IPS-20b (cell line): Measurements from ENCODE around the gene KCNE1.
"Not testable (repeated sequence)": the region's sequence is repeated elsewhere in the genome, so short reads cannot be mapped to it uniquely, and the experiment has no call there.

ENCODE experiments used
- H3K27ac ChIP-seq: one replicate; pipeline ENCODE4 v1.5.1; 2013; ENCODE audit warnings: low read length
- H3K27me3 ChIP-seq: 2 replicates; pipeline ENCODE4 v1.6.1; 2013; ENCODE audit warnings: mild to moderate bottlenecking, low read length, inconsistent platforms; ENCODE audit not compliant: insufficient read depth
- H3K36me3 ChIP-seq: 2 replicates; pipeline ENCODE4 v1.6.1; 2013; ENCODE audit warnings: low read depth, mild to moderate bottlenecking, inconsistent platforms, low read length, moderate library complexity; ENCODE audit not compliant: insufficient read depth
- H3K4me1 ChIP-seq: 2 replicates; pipeline ENCODE4 v1.6.1; 2013; ENCODE audit warnings: mild to moderate bottlenecking, control low read depth, inconsistent platforms, low read length, moderate library complexity; ENCODE audit not compliant: insufficient read depth
- H3K4me3 ChIP-seq: 2 replicates; pipeline ENCODE4 v1.5.1; 2013; ENCODE audit warnings: mild to moderate bottlenecking, low read length, inconsistent platforms
- H3K9ac ChIP-seq: 2 replicates; pipeline ENCODE4 v1.6.1; 2013; ENCODE audit warnings: low read depth, mild to moderate bottlenecking, inconsistent platforms, low read length, moderate library complexity
- H3K9me3 ChIP-seq: 2 replicates; pipeline ENCODE4 v1.6.1; 2013; ENCODE audit warnings: mild to moderate bottlenecking, low read depth, low read length, inconsistent platforms; ENCODE audit not compliant: insufficient read depth

KCNE1 gene

DNA sequence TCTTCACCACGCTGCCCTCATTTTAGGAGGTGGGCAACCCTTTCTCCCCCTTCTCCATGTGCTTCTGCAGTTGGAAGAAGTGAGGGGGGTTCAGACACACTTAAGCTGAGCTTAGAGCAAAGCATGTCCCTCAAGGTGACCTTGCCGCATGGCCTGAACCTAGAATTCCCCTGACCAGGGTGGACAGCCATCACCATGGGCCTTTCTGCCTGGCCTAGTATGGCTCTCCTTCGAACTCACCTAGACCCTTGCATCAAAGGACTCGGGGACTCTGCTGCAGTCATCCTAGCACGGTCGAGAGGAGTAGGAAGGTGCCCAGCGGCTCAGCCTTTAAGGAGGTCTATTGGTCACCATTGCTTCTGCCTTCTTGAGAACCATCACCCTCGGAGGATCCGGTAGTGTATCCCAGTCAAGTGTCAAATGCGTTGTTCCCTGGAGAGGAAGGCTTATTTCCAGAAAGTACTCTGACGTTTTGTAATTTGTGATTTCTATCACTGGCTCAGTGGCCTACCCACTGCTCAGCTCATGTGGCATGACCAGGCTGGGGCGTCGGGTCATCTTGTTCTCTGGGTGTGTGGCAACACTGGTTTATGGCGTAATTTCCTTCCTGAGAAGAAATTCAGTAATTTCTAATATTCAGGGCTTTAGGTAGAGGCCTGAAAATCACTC, at the start of gene KCNE1:
KCNE1 (minus strand) TSS at position 424 of the 669 bp plus-strand sequence. CDS start 62,576 bp downstream, outside the sequence.
- Histone ChIP-seq H3K4me3 (no peak within 1 kb of the TSS), H3K4me1 (no peaks in the 10 kb centered on the region), H3K27me3 (no peaks in the 10 kb centered on the region), H3K9ac (no peak within 1 kb of the TSS), H3K9me3 (no peaks in the 10 kb centered on the region), H3K27ac (no peak within 1 kb of the TSS), H3K36me3 (no peaks in the 10 kb centered on the region)

DNA sequence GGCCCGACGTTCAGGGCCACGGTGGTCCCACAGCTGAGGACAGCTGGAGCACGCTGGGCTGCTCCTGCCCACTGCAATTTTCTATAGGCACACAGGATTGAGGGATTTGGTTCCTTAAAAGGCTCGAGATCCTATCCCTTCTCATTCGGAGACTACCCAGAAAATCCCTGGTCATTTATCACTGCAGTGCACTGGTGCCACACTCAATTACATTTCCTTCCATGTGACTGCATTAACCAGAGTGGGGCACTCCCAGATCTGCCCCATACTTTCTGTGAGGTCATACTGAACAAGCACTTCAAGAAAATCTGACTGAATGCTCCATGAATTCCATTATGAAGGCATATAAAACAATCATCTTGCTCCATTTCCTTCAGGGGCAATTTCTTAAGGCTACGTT, 49.8 kb upstream of the KCNE1 start:
- no peak overlapping the region for H3K4me3 ChIP-seq
- no peaks in the 10 kb centered on the region for H3K9me3 ChIP-seq
- no peak overlapping the region for H3K27ac ChIP-seq
- H3K4me1 ChIP-seq = no peaks in the 10 kb centered on the region
- no peaks in the 10 kb centered on the region for H3K27me3 ChIP-seq
- H3K36me3 ChIP-seq = no peaks in the 10 kb centered on the region
- H3K9ac ChIP-seq = no peak overlapping the region

DNA sequence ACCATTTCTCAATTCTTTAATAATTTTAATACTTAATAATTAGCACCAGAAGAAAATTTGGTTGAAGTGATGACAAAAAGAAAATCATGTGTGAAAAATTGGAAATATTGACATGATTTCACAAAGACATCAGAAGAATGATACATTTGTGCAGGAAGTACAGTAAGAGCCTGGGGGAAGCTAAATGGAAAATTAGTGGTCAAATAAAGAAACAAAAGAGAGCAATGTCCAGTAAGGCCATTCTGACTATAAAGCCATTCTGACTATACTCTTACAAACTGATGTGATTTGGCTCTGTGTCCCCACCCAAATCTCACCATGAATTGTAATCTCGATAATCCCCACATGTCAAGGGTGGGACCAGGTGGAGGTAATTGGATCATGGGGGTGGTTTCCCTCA, 48.6 kb upstream of the KCNE1 start:
- Histone ChIP-seq H3K9ac (no peak overlapping the region), H3K27ac (no peak overlapping the region)

DNA sequence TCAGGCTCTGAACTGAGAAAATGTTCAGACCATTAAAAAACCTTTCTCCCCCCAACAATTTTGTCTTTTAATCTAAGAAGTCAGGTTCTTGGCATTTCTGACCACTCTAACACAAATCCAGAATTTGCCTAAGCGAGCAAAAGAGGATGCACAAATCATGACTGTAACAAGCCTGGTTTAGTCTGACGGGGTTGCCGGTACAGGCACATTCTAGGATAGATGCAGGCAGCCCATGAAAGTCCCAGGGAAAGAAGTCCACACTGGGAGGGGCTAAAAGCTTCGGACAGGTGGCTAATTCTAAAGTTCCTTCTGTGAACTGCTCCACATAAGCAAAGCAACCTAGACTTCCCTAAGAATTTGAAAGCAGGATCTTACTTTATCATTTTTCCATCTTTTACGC, 48.0 kb upstream of the KCNE1 start:
- Histone ChIP-seq H3K36me3 (no peaks in the 10 kb centered on the region), H3K4me1 (no peaks in the 10 kb centered on the region), H3K4me3 (no peak overlapping the region), H3K9me3 (peaks cover 2% of the 10 kb centered on the region), H3K27ac (no peak overlapping the region), H3K27me3 (no peaks in the 10 kb centered on the region), H3K9ac (no peak overlapping the region)

More for the DNA sequence above, 48.6 kb upstream of the KCNE1 start:
- no peaks in the 10 kb centered on the region for H3K4me1 ChIP-seq
- no peaks in the 10 kb centered on the region for H3K27me3 ChIP-seq
- H3K36me3 ChIP-seq = no peaks in the 10 kb centered on the region
- H3K9me3 ChIP-seq = no peaks in the 10 kb centered on the region
- H3K4me3 ChIP-seq = no peak overlapping the region

DNA sequence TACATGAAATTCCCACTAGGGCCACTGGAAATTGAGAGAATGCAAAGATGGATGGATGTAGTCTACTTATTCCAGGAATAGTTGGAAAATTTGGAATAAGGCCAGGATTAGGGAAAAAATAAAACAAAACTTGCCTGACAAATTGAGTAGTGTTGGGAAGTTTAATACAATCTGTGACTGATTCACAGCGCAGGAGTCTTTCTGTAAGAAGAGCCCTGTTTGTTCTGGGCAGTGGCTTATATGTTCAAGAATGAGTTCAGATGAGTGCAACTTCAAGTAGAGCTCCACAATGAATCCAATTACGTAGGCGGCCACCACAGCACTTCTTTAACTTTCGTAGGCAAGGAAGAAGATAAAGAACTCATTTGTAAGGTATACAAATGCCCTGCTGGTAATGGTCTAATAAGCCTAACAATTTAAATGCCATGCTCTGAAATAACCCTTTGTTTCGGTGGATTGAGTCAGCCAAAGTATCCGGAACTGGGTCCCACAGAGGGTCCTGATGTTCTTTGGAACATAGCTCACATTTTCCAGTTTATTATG, 47.1 kb upstream of the KCNE1 start:
- Histone ChIP-seq H3K27ac (no peak overlapping the region), H3K36me3 (no peaks in the 10 kb centered on the region), H3K4me1 (no peaks in the 10 kb centered on the region), H3K9ac (no peak overlapping the region), H3K9me3 (peaks cover 5% of the 10 kb centered on the region), H3K4me3 (no peak overlapping the region), H3K27me3 (no peaks in the 10 kb centered on the region)

DNA sequence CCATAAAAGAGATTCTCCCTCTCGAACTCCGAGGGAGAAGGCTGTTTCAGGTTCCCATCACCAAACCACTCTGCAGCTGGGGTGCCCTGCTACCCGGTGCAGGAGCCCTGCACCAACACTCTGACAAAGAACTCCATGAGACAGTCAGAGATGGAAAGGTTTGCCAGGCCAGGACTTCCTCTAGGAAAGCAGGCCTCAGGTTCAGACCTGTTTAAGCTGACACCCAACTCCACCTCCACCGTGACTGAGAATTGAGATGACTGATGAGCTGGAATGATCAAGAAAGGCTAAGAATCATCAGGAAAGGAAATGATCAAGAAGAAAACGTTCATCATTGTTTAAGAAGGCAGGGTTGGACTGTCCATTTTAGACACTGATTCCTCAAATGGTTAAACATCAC, 46.2 kb upstream of the KCNE1 start:
- Histone ChIP-seq H3K27me3 (no peaks in the 10 kb centered on the region), H3K27ac (no peak overlapping the region), H3K4me3 (no peak overlapping the region), H3K9me3 (peaks cover 5% of the 10 kb centered on the region), H3K36me3 (no peaks in the 10 kb centered on the region), H3K4me1 (no peaks in the 10 kb centered on the region), H3K9ac (no peak overlapping the region)

DNA sequence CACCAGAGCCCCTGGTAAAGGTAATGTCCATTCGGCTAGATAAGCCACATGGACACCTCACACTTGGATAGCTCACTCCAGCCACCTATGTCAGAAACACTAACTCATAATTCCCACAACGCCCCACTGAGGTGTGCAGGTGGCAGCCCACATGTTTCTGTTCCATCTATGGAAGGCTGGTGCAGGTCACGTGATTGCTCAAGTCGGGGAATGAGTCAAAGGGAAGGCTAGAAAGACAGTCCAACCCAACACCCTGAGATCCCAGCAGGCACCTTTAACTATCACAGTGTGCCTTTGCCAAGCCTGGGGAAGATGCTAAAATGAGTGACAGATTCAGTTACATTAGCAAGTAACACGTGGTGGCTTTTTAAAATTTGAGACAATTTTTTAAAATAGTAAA, 45.3 kb upstream of the KCNE1 start:
- Histone ChIP-seq H3K9me3 (peaks cover 5% of the 10 kb centered on the region), H3K4me3 (no peak overlapping the region), H3K36me3 (no peaks in the 10 kb centered on the region), H3K27me3 (no peaks in the 10 kb centered on the region), H3K27ac (no peak overlapping the region), H3K4me1 (no peaks in the 10 kb centered on the region), H3K9ac (no peak overlapping the region)

DNA sequence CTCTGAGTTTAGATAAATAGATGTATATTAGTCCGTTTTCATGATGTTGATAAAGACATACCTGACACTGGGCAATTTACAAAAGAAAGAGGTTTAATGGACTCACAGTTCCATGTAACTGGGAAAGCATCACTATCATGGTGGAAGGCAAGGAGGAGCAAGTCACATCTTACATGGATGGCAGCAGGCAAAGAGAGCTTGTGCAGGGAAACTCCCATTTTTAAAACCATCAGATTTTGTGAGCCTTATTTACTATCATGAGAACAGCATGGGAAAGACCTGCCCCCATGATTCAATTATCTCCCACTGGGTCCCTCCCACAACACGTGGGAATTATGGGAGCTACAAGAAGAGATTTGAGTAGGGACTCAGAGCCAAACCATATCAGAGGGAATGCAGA, 42.7 kb upstream of the KCNE1 start:
- H3K36me3 ChIP-seq, H3K9ac ChIP-seq, H3K9me3 ChIP-seq, H3K4me3 ChIP-seq, H3K27me3 ChIP-seq, H3K4me1 ChIP-seq, H3K27ac ChIP-seq: not testable (repeated sequence)

DNA sequence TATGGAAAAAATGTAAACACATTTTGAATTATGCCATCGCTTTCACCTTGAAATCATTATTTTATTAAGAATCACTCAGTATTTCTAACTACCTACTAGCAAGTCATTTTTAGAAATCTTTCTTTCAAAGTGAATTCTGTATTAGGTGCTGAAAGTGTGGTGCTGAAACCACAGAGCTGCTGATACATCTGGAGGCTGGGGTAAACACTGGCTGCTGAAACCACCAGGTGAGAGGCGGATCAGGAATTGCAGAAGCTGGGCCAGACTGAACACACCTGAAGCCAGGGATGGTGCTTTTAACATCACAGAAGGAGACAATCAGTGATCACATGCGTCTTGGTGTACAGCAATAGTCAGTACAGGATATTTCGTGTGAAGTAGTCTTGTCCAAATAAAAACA, 42.2 kb upstream of the KCNE1 start:
- Histone ChIP-seq H3K9ac (no peak overlapping the region), H3K27ac (no peak overlapping the region), H3K9me3 (peaks cover 5% of the 10 kb centered on the region), H3K4me3 (no peak overlapping the region), H3K27me3 (no peaks in the 10 kb centered on the region), H3K36me3 (no peaks in the 10 kb centered on the region), H3K4me1 (no peaks in the 10 kb centered on the region)

DNA sequence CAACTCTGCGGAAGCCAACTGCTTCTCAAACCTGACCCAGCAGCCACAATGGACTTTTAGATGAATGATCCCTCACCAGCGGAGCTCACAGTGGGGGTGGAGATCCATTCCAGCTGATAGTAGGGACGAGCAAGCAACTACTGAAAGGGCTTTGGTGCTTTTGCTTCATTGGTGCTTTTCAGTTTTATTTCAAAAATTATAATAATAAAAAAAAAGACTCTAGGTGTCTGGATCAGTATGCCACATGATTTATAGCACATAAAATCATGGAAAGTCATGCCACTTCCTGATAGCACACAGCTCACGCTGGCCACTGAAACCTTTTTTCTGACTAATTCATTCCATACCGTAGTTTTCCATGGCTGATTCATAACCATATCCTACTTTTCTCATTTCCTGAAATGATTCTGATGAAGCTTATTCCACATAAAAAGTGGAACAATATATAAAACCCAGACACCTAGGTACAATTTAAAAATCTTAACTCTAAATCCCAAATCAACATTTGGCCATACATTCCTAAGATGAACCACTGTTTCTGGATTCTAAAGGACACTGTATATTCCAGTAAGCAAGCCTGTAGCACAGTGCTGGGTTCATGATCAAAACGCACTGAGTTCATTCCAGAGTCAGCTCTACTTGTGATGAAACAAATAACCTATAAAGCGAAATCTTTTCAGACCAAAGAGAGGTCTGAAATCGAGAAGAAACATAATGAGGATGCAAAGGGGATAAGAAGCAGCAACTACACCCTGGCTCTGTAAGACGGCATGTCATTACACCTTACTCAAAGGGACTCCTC, 41.3 kb upstream of the KCNE1 start:
- Histone ChIP-seq H3K36me3 (no peaks in the 10 kb centered on the region), H3K4me3 (no peak overlapping the region), H3K4me1 (no peaks in the 10 kb centered on the region), H3K9ac (no peak overlapping the region), H3K27me3 (no peaks in the 10 kb centered on the region), H3K27ac (no peak overlapping the region), H3K9me3 (peaks cover 5% of the 10 kb centered on the region)

DNA sequence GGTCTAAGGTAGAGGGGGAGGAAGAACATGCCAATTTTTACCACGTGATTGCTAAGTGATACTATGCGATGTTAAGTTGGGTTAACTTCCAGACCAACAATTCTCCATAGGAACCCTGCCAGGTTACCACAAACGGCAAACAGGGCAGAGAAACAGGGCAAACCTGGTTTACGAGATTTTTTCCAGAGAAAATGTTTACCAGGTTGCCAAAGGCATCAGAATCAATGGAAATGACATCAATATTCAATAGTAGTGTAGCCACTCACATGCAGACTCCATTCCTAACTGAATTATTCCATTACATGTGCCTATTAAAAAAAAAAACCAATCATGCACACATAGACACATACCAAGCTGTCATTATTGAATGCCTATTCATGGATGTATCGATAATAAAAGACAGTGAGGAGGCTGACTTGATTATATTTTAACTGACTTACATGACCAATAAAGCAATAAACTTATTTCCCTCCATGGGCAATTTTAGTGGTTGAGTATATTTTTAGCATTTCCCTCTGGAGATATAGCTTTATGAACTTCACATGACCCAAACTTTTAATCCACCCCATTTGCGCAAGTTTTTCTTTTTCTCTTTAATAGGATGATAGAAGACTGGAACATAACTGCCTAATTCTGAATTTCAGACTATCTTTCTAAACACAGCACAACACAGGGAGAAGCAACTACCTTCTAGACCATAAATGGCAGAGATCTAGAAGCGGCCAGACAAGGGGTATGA, 40.5 kb upstream of the KCNE1 start:
- no peak overlapping the region for H3K9ac ChIP-seq
- no peaks in the 10 kb centered on the region for H3K4me1 ChIP-seq
- H3K9me3 ChIP-seq = peaks cover 5% of the 10 kb centered on the region
- no peaks in the 10 kb centered on the region for H3K36me3 ChIP-seq
- no peaks in the 10 kb centered on the region for H3K27me3 ChIP-seq
- H3K27ac ChIP-seq = no peak overlapping the region
- H3K4me3 ChIP-seq = no peak overlapping the region
